Activated T-helper 17 cell treated with anti-CD3 and anti-CD28 coated beads, Interleukin-2, amount 50 U/mL, for 72 hours (primary cell): ENCODE measurements around the gene BSDC1. TPM values are rescaled to one million over a fixed set of nuclear protein-coding genes. Genes with fewer than 3 reads are reported as not detected.
"Not testable (repeated sequence)": the region's sequence is repeated elsewhere in the genome, so short reads cannot be mapped to it uniquely, and the experiment has no call there.

Experiments
- ATAC-seq: fragments of 150-1000 bp; cut with Tn5 transposase; replicated peaks from 2 replicates; pipeline ENCODE4 v1.10.0; 2021; ENCODE audit warnings: mild to moderate bottlenecking, moderate library complexity
- H3K27ac Mint-ChIP-seq: one replicate; pipeline ENCODE4 v1.8.0; 2022; ENCODE audit warnings: mixed read lengths
- H3K27me3 Mint-ChIP-seq: one replicate; pipeline ENCODE4 v1.8.0; 2022; ENCODE audit warnings: mixed read lengths
- H3K36me3 Mint-ChIP-seq: one replicate; pipeline ENCODE4 v1.8.0; 2022; ENCODE audit warnings: low read depth, mild to moderate bottlenecking, mixed read lengths
- H3K4me1 Mint-ChIP-seq: one replicate; pipeline ENCODE4 v1.8.0; 2022; ENCODE audit warnings: mixed read lengths
- H3K4me3 Mint-ChIP-seq: one replicate; pipeline ENCODE4 v1.8.0; 2022; ENCODE audit warnings: mild to moderate bottlenecking, mixed read lengths
- H3K9me3 Mint-ChIP-seq: one replicate; pipeline ENCODE4 v1.8.0; 2022; ENCODE audit warnings: mixed read lengths
- total RNA-seq, 2 donors: library from RNA; stranded (reverse); gene quantifications; one replicate each; pipeline ENCODE4 v1.2.3, GENCODE V29; 2022

The BSDC1 gene, protein sequence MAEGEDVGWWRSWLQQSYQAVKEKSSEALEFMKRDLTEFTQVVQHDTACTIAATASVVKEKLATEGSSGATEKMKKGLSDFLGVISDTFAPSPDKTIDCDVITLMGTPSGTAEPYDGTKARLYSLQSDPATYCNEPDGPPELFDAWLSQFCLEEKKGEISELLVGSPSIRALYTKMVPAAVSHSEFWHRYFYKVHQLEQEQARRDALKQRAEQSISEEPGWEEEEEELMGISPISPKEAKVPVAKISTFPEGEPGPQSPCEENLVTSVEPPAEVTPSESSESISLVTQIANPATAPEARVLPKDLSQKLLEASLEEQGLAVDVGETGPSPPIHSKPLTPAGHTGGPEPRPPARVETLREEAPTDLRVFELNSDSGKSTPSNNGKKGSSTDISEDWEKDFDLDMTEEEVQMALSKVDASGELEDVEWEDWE
- total RNA-seq = 10 to 100 TPM; 46.1 to 71.6 TPM

DNA sequence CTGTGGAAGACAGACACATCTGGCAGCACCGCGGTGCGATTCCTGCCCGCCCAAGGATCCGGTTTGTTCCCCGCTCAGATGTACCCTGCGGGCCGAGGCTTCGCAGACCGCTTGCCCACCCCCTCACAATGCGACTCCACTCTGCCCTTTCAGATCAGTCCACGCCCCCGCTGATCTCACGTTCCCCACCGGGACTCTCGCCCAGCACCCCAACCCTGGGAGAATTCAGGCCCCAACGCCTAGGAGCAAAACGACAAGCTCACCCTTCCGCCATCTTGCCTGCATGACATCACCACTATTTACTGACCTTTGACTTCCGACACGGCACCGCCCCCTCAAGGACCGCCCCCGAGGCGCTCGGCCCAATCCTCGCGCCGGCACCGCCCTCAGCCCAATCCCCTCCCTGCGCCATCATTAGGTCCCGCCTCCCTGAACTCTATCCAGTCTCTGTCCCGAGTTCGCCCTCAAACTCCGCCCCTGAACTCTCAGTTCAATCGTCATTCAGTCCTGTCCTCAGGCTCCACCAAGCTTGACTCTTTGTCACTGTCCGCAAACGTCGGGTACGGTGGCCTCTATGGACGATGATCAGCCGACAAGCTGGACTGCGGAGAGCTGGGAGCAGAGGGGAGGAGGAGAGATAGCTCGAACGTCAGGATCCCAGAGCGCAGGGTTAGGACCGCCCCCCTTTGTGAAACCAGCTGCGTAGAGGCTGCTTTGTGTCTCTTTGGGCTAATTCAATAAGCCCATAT, at the start of gene BSDC1:
BSDC1 (minus strand) TSS at position 301 of the 749 bp plus-strand sequence; CDS start at position 274, 27 bp downstream.
- ATAC-seq = peak; percentile 98
- no peaks in the 10 kb centered on the region for H3K27me3 Mint-ChIP-seq
- peak within 1 kb of the TSS; percentile 94 for H3K27ac Mint-ChIP-seq
- no peaks in the 10 kb centered on the region for H3K9me3 Mint-ChIP-seq
- peak within 1 kb of the TSS; percentile 91 for H3K4me3 Mint-ChIP-seq
- peaks cover 12% of the 10 kb centered on the region for H3K36me3 Mint-ChIP-seq
- H3K4me1 Mint-ChIP-seq = peaks cover 13% of the 10 kb centered on the region

DNA sequence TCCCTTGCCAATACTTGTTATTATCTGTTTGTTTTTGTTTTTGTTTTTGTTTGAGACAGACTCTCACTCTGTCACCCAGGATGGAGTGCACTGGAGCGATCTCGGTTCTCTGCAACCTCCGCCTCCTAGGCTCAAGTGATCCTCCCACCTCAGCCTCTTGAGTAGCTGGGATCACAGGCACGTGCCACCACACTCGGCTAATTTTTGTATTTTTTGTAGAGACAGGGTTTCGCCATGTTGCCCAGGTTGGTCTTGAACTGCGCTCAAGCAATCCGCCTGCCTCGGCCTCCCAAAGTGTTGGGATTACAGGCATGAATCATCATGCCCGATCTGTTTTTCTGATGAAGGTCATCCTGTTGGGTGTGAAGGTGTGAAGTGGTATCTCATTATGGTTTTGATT, 47.2 kb upstream of the BSDC1 start:
- H3K27ac Mint-ChIP-seq, H3K4me1 Mint-ChIP-seq, H3K36me3 Mint-ChIP-seq, H3K4me3 Mint-ChIP-seq, H3K9me3 Mint-ChIP-seq, ATAC-seq: not testable (repeated sequence)
- H3K27me3 Mint-ChIP-seq = peaks cover 31% of the 10 kb centered on the region

DNA sequence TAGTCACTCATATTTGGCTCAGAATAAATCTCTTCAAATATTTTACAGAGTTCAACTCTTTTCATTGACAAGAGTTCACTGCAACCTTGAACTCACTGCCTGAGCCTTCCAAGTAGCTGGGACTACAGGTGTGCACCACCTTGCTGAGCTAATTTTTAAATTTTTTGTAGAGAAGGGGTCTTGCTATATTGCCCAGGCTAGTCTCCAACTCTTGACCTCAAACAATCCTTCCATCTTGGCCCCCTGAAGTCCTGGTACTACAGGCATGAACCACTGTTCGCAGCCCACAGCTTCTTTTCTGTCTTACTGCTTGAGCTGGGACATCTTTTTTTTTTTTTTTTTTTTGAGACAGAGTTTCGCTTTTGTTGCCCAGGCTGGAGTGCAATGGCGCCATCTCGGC, 44.5 kb upstream of the BSDC1 start:
- not testable (repeated sequence) for H3K4me1 Mint-ChIP-seq, H3K4me3 Mint-ChIP-seq, H3K9me3 Mint-ChIP-seq, ATAC-seq, H3K27ac Mint-ChIP-seq, H3K36me3 Mint-ChIP-seq
- peaks cover 30% of the 10 kb centered on the region for H3K27me3 Mint-ChIP-seq

DNA sequence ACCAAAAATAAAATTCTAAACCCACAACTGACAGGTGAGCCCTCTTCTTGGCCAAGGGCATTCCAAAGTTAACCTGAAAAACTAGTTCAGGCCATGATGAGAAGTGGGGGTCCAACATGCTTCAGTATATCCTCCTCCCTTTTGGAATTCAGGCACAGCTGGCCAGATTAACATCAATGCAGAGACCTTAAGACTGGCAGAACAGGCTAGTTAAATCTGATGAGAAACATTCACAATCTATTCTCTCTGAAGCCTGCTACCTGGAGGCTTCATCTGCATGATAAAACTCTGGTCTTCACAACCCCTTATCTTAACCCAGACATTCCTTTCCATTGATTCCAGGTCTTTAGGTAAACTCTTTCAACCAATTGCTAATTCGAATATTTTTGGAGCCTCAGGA, 43.9 kb upstream of the BSDC1 start:
- peaks cover 32% of the 10 kb centered on the region for H3K27me3 Mint-ChIP-seq
- peaks cover 5% of the 10 kb centered on the region for H3K9me3 Mint-ChIP-seq
- H3K27ac Mint-ChIP-seq = no peak overlapping the region
- no peaks in the 10 kb centered on the region for H3K36me3 Mint-ChIP-seq
- H3K4me3 Mint-ChIP-seq = no peak overlapping the region
- no peak for ATAC-seq
- H3K4me1 Mint-ChIP-seq = no peaks in the 10 kb centered on the region

DNA sequence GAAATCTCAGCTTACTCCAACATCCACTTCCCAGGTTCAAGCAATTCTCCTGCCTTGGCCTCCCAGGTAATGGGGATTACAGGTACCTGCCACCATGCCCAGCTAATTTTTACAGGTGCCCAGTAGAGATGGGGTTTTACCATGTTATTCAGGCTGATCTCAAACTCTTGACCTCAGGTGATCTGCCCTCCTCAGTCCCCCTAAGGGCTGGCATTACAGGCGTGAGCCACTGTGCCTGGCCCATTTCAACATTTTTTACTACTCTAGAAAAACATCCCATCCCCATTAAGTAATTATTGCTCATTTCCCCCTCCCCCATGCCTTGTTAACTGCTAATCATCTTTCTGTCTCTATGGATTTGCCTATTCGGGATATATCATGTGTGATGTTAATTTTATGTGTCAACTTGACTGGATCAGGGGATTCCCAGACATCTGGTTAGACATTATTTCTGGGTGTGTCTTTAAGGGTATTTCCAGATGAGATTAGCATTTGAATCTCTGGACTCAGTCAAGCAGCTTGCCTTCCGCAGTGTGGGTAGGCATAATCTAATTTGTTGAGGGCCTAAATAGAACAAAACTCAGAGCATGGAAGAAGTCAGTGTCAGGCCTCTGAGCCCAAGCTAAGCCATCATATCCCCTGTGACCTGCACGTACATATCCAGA, 37.6 kb upstream of the BSDC1 start:
- H3K4me3 Mint-ChIP-seq = no peak overlapping the region
- H3K36me3 Mint-ChIP-seq = no peaks in the 10 kb centered on the region
- H3K27ac Mint-ChIP-seq = no peak overlapping the region
- no peaks in the 10 kb centered on the region for H3K9me3 Mint-ChIP-seq
- no peaks in the 10 kb centered on the region for H3K4me1 Mint-ChIP-seq
- peak; percentile 26 for ATAC-seq
- H3K27me3 Mint-ChIP-seq = peaks cover 40% of the 10 kb centered on the region

DNA sequence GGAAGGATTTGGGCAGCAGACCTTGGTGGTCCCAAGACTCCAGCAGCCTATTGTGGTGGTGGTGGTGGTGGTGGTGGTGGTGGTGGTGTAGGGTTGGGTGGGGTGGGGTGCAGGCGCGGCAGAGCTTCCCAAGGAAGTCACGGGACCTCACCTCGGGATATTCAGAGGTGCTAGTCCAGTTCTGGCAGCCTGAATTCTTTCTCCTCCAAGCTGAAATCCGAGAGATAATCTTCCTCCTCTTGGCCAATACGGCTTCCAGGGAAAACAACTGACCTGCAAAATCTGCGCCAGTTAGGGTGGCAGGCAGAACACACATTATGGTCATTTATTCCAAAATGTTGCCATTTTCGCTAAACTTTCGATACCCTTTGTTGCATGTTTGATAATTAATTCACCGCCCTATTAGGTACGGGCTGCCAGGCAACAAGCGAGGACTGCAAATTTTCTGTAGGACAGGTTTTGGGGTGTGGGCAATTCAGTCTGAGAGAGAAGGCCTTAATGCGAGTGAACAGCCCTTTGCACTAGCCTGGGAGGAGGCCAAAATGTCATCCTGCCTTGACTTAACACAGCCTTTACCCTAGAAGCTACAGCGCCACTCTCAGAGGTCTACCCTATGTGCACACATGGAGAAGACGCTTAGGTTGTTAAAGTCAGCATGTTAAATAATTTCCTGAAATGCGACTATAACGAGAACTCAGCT, 33.2 kb upstream of the BSDC1 start:
- H3K27me3 Mint-ChIP-seq = peaks cover 37% of the 10 kb centered on the region
- no peaks in the 10 kb centered on the region for H3K36me3 Mint-ChIP-seq
- no peak overlapping the region for H3K27ac Mint-ChIP-seq
- H3K4me3 Mint-ChIP-seq = no peak overlapping the region
- ATAC-seq = no peak
- H3K9me3 Mint-ChIP-seq = no peaks in the 10 kb centered on the region
- H3K4me1 Mint-ChIP-seq = no peaks in the 10 kb centered on the region

DNA sequence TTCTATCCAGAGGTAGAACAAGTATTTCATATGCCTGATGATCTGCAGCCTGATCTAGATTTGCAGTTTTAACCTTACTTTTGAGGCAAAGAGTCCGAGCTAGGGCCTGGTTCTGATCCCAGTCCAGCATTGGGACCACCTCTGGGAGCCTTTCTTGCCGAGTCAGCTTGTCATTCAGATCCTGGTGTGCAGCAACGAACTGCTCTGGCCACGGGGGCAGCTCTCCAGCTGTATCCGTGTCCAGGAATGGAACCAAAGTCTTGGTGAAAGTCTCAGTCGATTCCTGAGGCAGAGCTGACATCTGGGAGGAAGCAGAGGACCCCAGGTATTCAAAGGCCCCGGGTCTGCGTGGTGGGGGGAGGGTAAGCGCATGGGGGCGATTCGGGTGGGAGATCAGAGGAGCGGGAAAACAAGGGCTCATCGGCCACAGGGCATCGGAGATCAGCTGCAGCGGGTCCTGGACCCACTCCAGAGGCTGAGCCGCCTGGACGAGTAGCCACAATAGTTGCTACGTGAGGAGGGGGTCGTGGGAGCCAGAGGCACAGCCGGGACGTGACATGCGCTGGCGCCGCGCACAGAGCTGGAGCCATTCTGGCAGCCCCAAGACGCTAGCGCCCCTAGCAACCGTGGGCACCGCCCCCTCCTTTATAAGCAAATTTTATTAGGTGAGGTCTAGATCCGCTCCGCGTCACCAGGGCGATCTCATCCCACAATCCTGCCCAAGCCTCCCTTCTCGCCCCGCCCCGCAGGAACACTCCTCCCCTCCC, 32.4 kb upstream of the BSDC1 start:
- H3K9me3 Mint-ChIP-seq = no peaks in the 10 kb centered on the region
- H3K4me3 Mint-ChIP-seq = no peak overlapping the region
- no peaks in the 10 kb centered on the region for H3K36me3 Mint-ChIP-seq
- H3K27me3 Mint-ChIP-seq = peaks cover 32% of the 10 kb centered on the region
- H3K4me1 Mint-ChIP-seq = no peaks in the 10 kb centered on the region
- H3K27ac Mint-ChIP-seq = no peak overlapping the region
- ATAC-seq = no peak

DNA sequence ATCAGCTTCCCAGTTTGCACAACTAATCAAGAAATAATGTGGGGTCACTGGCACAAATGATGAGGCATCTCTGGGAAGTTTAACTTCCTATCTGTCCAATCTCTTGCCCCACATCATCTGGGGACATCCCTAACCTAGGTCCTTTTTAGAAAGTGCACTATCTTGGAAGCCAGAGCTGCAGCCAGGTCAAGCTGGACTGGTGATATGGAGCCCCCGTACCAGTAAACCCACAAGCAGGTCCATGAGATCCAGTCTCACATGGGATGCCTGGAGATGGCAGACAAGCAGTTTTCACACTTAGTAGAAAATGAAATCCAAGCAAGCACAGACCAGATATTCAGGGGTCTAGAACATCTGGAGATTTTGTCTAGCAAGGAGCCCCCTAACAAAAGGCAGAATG, 27.5 kb upstream of the BSDC1 start:
- Mint-ChIP-seq H3K27me3 (peaks cover 15% of the 10 kb centered on the region), H3K9me3 (no peaks in the 10 kb centered on the region), H3K27ac (no peak overlapping the region), H3K4me3 (no peak overlapping the region), H3K4me1 (no peaks in the 10 kb centered on the region), H3K36me3 (no peaks in the 10 kb centered on the region)
- no peak for ATAC-seq

DNA sequence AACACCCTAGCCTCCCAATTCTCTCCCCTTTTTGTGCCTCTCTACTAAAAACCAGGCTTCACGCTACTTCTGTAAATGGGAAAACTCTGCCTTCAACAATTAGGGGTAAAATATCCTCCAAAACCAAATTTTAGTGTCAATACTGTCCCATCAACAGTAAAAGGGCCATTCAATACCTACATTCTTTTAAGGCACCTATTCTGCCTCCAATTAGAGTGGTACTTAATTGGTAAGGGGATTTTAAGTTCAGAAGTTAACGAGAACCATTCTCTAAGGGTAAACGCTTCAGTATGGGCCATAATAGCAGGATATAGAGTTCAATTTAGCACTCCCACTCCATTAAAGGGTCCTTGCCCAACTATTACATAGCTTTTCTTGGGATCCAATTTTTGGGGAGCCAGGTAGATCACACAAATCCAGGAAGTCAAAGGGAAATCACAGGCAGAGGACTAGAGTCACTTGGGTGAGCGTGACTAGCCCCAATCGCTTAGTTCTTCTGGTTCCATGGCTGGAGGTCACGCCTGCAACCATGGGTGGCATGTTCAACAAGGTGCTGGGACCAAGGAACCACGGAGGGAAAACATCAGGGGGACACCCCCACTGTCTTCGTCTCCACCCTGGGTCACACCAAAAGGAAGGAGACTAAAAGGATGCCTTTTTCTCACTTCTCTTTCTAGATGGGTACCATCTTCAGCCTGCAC, 20.1 kb upstream of the BSDC1 start:
- Mint-ChIP-seq H3K36me3 (no peaks in the 10 kb centered on the region), H3K27ac (no peak overlapping the region), H3K27me3 (peaks cover 6% of the 10 kb centered on the region), H3K9me3 (no peaks in the 10 kb centered on the region), H3K4me3 (no peak overlapping the region), H3K4me1 (peaks cover 4% of the 10 kb centered on the region)
- peak; percentile 11 for ATAC-seq

DNA sequence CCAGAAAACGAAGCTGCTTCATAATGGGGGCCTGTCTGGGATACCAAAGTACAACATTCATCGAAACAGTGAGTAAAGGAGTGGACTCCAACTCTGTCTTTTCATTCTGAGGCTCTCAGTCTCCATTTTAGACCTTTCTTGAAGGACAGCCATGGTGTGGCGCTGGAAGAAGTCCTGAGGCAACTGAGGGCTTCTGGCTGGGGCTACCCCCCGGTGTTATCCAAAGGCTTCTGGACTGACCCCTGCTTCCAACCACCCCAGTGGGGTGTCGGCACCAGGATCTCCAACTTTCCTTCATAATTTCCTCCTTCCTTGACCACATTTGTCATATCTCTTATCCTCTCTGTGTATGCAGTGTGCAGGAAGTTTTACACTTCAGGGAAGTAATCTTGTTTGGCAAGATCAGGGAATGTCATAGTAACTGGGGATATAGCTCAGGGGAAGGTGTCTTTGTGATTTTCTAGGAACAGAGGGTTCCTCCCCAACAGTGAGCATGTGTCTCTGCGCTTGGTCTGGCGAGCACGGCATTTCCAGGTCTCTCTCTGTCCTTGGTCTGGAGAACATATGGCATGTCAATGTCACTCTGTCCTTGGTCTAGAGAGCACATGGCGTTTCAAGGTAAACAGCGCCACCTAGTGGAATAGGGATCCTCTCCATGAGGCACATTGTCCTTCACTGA, 19.4 kb upstream of the BSDC1 start:
- peaks cover 6% of the 10 kb centered on the region for H3K27me3 Mint-ChIP-seq
- H3K27ac Mint-ChIP-seq = no peak overlapping the region
- H3K4me3 Mint-ChIP-seq = no peak overlapping the region
- H3K4me1 Mint-ChIP-seq = peaks cover 4% of the 10 kb centered on the region
- peak; percentile 89 for ATAC-seq
- no peaks in the 10 kb centered on the region for H3K36me3 Mint-ChIP-seq
- H3K9me3 Mint-ChIP-seq = no peaks in the 10 kb centered on the region

DNA sequence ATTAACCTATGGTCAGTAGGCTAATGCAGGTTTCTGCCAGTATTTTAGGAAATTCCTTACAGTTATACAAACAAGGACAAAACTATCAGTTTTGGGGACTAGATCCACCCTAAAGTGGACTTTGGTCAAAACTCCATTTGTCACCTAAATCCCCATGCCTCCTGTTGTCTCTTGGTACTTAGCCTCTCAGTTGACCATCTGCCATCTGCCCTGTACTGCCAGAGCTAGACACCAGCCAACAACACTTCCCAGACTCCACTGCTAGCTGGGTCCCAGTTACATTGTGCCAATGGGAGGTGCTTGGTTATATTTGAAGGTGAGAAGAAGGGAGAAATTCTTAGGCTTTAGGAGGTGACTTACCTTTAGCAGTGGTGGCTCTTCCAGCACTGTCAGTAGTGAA, 17.0 kb upstream of the BSDC1 start:
- Mint-ChIP-seq H3K9me3 (no peaks in the 10 kb centered on the region), H3K4me3 (no peak overlapping the region)

DNA sequence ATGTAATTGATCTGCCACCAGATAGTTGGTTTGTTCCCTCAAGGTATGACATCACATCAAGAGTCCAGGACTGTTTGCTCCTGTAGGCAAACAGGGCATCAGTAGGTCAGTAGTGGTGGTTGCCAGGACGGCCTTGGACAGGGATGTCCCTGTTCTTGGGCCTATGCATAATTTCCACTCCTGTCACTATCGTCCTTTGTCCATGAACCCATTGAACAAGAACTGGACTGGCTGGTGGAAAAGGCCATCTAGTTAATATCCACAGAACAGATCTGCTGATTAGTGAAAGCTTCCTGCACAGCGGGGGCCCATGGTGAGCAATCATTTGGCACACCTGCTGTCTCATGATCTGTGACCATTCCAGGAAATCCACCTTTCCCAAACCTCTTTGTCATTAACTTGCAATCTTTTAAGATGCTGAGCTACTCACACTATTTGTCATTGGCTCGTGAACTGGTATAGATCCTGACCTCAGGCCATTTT, 12.4 kb upstream of the BSDC1 start:
- H3K36me3 Mint-ChIP-seq = no peaks in the 10 kb centered on the region
- no peaks in the 10 kb centered on the region for H3K9me3 Mint-ChIP-seq
- no peak for ATAC-seq
- no peak overlapping the region for H3K4me3 Mint-ChIP-seq
- no peaks in the 10 kb centered on the region for H3K27me3 Mint-ChIP-seq
- H3K4me1 Mint-ChIP-seq = no peaks in the 10 kb centered on the region
- no peak overlapping the region for H3K27ac Mint-ChIP-seq

More for the DNA sequence above, 17.0 kb upstream of the BSDC1 start:
- Mint-ChIP-seq H3K36me3 (no peaks in the 10 kb centered on the region), H3K4me1 (peaks cover 4% of the 10 kb centered on the region), H3K27ac (no peak overlapping the region), H3K27me3 (peaks cover 6% of the 10 kb centered on the region)
- ATAC-seq = no peak
